Activated CD4-positive, alpha-beta T cell treated with anti-CD3 and anti-CD28 coated beads for 24 hours (primary cell): Measurements from ENCODE around the gene PDIA5.

Experiments used
- DNase-seq, 2 donors: peaks; one replicate each; pipeline ENCODE4 v3.0.0-alpha.2; 2020; ENCODE audit warnings: low read depth in 2 of 2

The PDIA5 gene

GRCh38 chr3:123042413-123042812, 24.4 kb upstream of the PDIA5 start:
- DNase-seq, result no peak

GRCh38 chr3:123044981-123045763, 21.7 kb upstream of the PDIA5 start:
- no peak for DNase-seq

DNA sequence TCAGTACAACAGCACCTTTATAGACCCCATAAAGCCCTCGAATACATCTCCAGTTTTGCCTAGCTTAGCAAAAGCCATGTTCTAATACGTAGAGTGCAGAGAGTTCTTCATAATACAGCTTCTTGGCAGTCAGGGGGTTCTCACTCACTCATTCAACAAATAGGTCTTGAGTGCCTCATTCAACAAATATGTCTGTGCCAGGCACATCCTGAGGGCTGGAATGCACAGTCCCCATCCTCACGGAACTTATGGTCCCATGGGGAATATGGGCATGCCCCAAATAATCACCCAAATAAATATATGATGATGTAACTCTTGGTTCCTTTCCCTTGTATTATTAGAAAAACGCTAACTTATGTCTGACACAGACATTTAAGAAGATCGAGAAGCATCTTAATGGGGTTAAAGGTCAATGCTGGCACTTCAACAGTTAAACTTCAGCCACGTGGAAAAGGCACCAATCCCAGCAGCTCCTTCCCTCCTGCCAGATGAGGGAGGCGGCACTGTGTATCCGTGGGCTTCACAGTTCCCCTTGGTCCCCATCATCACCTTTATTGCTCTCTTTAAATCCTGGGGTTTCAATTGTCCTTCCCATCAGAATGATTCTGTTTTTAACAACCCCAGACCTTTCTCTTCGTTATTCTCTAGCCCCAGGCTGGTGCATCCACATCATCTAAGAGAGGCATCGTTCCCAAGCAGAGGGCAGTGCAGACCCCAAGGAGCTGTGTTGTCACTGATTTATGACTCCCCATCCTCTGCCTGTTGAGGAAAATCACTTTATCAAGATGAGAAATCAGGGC, 20.4 kb upstream of the PDIA5 start:
- DNase-seq, result no peak

- DNase-seq, result no peak
These were observed 19.8 kb upstream of the PDIA5 start for GRCh38 chr3:123047062-123047319.

DNA sequence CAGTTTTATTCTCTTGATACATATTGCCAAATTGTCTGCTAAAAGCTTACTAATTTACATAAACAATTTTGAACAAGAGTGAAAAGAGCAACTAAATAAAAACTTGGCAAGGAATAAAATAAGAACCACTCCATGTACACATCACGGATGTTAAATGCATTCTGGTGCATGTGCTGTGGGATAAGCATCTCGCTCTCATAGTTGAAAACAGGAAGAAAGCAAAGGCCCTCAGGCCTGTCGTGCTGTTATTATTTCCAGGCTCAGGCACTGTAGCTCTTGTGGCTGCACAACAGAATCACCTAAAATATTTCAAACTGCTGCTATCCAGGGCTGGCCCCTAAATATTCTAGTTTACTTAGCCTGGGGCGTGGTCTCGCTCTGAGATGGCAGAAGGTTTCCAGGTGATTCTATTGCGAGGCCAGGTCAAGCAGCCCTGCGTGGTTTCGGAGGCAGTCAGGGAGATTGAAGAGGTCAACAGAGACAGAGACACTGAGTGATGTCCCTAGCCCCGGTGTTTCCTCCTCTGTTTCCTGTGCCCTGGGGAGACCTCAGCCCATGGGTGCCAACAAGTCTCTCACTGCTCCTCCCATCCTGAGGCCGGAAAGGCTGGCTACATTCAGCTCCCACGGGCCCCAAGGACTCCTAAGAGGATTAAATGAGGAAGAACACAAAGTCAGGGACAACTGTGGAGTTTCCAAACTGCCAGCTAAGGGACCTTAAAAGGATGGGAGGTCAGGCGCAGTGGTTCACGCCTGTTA, 18.2 kb upstream of the PDIA5 start:
- no peak for DNase-seq

DNA sequence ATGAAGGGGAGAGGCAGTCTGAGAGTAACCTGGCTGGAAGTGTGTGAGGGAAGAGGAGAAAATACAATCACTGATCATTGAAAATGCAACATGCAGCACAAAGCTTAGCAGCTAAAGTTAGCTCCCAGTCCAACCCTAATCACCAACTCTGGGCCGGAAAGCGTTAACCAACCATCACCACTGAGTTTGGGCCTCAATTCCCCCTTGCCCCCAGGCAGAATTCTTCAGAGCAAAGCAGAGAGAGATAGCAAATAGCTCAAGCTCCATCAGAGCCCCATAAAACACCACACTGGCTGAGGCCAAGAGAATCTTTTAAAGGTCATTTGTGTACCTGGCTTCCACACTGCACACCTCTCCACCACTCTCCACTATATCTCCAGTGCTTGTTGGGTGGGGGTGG, 16.2 kb upstream of the PDIA5 start:
- no peak for DNase-seq

- DNase-seq, result no peak
These were observed 13.7 kb upstream of the PDIA5 start for GRCh38 chr3:123053107-123053506.

DNA sequence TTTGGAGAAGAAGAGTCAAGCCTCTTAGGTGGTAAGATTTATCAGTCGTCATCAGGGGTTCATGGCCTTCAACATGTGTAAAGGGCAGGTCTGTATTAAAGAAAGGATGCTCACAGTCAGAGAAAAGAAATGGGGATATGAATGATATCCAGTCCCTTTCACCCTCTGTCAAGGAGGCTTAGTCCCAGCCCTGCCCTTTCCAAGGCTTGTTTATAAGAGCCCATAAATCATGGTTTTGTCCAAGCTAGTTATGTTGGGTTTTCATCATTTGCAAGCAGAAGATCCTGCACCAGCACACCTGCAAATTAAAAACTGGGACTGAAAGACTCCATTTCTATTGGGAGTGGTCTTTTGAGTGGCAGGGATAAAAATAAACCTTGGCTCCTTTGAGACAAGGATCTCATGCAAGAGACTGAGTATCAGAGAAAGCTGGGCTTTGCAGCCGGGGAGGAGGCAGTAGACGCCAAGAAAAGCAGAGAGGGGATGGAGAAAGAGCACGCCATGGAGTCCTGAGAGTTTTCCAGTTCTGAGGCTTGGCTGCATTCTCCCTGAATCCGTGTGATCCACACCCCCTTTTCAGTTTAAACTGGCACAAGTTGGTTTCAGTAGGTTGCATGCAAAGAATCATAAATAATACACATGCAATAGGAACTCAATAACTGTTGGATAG, 12.6 kb upstream of the PDIA5 start:
- no peak for DNase-seq

DNA sequence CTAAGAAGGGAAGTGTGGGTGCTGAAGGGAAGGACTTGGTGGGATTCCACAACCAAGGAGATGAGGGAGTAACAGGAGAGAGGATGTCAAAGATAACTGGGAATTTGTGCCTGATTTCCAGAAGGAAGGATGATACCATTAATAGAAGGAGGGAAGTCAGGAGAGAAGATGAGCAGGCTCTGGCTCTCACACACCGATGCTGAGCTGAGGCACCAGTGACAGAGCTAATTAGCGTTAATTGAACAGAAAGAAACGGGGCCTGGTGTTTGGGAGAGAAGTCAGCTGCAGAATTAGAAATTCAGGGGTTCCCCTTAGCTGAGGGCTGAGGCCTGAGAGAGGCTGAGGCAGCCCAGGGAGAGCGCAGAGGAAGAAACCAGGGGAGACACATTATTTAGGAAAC, 11.9 kb upstream of the PDIA5 start:
- no peak for DNase-seq

- DNase-seq, result no peak
These were observed 11.5 kb upstream of the PDIA5 start for GRCh38 chr3:123055352-123055751.

GRCh38 chr3:123058505-123058904, 8.3 kb upstream of the PDIA5 start:
- no peak for DNase-seq

GRCh38 chr3:123060054-123060453, 6.8 kb upstream of the PDIA5 start:
- DNase-seq, result no peak

DNA sequence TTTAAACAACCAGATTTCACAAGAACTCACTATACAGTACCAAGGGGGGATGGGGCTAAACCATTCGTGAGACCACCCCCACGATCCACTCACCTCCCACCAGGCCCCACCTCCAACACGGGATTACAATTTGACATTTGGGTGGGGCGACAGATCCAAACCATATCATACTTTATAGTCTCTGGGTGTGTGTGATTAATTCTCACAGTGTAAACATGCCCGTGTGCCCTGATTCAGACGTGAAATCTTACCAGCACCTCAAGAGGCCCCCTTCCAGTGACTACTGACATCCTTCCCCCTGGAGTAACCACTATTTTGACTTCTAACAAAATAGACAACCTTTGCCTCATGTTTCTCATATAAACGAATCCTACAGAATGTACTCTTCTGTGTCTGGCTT, 5.0 kb upstream of the PDIA5 start:
- DNase-seq, result no peak

DNA sequence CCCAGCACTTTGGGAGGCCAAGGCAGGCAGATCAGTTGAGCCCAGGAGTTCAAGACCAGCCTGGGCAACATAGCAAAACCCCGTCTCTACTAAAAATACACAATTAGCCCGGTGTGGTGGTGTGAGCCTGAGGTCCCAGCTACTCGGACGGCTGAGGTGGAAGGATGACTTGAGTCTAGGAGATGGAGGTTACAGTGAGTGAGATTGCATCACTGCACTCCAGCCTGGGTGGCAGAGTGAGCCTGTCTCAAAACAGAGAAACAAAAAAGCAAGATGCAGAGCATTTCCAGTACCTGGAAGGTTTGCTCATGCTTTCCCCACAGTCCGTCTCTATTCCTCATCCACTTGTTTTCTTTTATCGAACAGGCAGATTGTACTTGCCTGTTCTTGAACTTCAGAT, 3.8 kb upstream of the PDIA5 start:
- DNase-seq, result no peak

- DNase-seq, result no peak
These were observed 2.3 kb upstream of the PDIA5 start for GRCh38 chr3:123064506-123064905.

DNA sequence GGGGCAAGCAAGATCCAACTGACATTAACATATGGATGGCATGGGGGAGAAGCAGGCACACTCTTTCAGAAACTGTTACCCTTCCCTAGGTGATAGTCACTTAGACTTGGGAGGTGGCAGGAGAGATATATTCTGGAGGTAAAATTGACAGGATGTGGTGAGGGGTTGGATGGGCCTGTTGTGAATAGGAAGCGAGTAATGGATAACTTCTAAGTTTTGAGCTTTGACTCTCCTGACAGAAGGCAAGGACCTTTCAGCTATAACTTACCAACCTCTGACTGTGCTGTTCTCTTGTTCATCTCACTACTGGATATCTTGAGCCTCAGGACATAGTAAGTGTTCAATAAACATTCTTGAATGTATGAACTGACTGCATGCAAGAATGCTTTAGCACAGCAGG, 1.9 kb upstream of the PDIA5 start:
- no peak for DNase-seq

DNA sequence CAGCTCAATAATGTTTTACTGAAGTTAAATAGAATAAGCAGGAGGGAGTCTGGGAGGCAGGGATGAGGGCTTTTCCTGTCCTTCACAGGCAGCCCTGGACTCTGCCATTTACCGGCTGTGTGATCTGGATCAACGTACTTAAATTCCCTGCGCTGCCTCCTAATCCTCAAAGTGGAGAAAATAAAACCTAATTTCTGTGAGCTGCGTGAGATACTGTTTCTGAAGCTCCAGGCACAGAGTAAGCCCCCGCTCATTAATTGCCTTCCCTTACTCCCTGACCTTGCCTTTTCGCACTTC, 278 bp upstream of the PDIA5 start:
- DNase-seq, result no peak

DNA sequence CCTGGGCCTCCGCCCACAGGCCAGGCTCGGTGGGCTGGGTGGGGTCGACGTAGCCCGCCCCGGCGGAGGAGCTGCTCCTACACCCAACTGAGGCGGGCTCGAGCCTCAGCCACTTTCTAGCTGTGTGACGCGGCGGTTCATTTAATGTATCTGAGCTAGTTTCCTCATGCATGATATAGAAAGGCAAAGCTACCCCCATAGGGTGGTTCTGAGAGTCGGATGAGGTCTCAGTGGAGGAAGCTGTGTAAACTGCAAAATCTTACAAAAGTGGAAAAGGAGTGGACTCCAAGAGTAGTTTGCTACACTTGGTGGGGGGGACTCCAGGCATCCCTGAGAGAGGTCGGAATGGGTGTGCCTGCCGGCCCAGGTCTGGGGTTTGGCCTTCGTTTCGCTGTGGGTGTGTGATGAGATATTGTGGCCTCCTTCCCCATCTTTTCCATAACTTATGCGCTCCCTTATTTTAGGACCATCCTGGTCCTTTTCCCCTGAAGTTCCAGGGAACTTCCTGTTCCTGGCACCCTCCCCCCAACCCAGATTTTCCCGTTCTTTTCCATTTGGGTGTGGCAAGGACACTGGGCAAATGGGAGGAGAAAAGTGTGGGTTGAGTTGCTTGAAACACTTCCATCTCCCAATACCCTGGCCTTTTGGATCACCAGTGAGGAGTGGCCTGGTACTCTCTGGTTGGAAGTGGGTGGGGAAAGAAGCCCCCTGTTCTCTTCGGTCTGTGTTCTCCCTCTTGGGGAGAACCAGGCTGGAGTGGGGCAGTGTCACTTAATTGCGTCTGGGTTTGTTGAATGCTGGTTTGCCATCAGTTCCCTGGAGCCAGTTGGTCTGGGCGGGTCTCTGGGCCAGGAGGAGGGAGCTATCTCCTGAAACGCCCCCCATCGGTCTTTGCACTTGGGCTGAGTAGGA, 1.1 kb downstream of the PDIA5 start:
- no peak for DNase-seq

- no peak for DNase-seq
These were observed 2.0 kb downstream of the PDIA5 start for GRCh38 chr3:123068601-123069381.

DNA sequence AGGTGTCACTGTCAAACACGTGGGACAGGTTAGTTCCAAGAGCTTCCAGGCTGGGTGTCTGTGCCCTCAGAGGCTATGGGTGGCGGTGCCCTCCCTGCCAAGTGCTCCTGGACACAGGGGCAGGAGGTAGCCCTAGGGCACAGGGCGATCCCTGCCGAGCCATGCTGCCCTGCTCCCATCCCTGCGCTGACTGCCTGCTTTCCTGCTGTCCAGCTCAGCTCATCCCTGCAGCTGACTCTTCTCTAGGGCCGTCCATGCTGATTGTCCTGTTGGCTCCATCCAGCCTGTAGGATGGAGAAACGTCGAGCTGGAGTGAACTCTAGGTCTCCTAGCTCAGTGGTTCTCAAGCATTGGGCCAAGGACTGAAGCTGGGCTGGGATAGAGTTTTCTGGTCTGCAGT, 3.7 kb downstream of the PDIA5 start:
- DNase-seq, result no peak

GRCh38 chr3:123071146-123071545, 4.3 kb downstream of the PDIA5 start:
- no peak for DNase-seq
